Right atrium auricular region (tissue), 2 donors: ENCODE measurements around the gene MYO9A. TPM values are rescaled to one million over a fixed set of nuclear protein-coding genes. Genes with fewer than 3 reads are reported as not detected.

Source experiments
- DNase-seq: peaks from one replicate; pipeline ENCODE4 v3.0.0-alpha.2; 2019; ENCODE audit warnings: low spot score
- H3K27ac ChIP-seq, 2 donors: fragments of 200-600 bp; sonication (generic); 1 replicate in 1 of 2; 2 replicates in 1 of 2; pipeline ENCODE4 v1.5.1; 2016 to 2019
- H3K27me3 ChIP-seq, 2 donors: fragments of 200-600 bp; sonication (generic); one replicate each; pipeline versions ENCODE4 v1.5.1 to v1.6.0; 2017 to 2019
- H3K36me3 ChIP-seq: fragments of 200-600 bp; sonication (generic); one replicate; pipeline ENCODE4 v1.5.1; 2016
- H3K4me1 ChIP-seq, 2 donors: fragments of 200-600 bp; sonication (generic); one replicate each; pipeline versions ENCODE4 v1.5.1 to v1.6.0; 2017 to 2019
- H3K4me3 ChIP-seq, 2 donors: fragments of 200-600 bp; sonication (generic); 1 replicate in 1 of 2; 2 replicates in 1 of 2; pipeline ENCODE4 v1.5.1; 2017 to 2019; ENCODE audit warnings: mild to moderate bottlenecking in 1 of 2, moderate library complexity in 1 of 2
- H3K9me3 ChIP-seq, 2 donors: fragments of 200-600 bp; sonication (generic); one replicate each; pipeline ENCODE4 v1.5.1; 2019
- CTCF ChIP-seq, 2 donors: fragments of 200-600 bp; sonication (generic); IDR thresholded peaks; one replicate each; pipeline ENCODE4 v1.5.1; 2019; ENCODE audit warnings: antibody characterized with exemption in 2 of 2
- total RNA-seq, 2 donors: library from RNA; depleted of rRNA; stranded (reverse); fragments of >200 nt; gene quantifications; one replicate each; pipeline ENCODE4 v1.1.0, GENCODE V29; 2016

MYO9A gene
- total RNA-seq, 2 donors from 2014 or later, result 23.4 to 24.1 TPM

GRCh38 chr15:72068856-72069255, 49.1 kb downstream of the MYO9A start:
- Histone ChIP-seq H3K27ac (no peak overlapping the region), H3K27me3 (no peaks in the 10 kb centered on the region), H3K4me1 (no peaks in the 10 kb centered on the region), H3K4me3 (no peak overlapping the region), H3K9me3 (no peaks in the 10 kb centered on the region), H3K36me3 (no peaks in the 10 kb centered on the region)
- no peak for DNase-seq
- TF ChIP-seq CTCF (IDR thresholded peaks at IDR 0.05), result no peak

GRCh38 chr15:72065801-72066200, 52.1 kb downstream of the MYO9A start:
- H3K36me3 ChIP-seq, result no peaks in the 10 kb centered on the region
- no peaks in the 10 kb centered on the region for H3K4me1 ChIP-seq
- H3K27me3 ChIP-seq, result no peaks in the 10 kb centered on the region
- TF ChIP-seq CTCF (IDR thresholded peaks at IDR 0.05), result no peak
- H3K9me3 ChIP-seq, result no peaks in the 10 kb centered on the region
- DNase-seq, result no peak
- H3K4me3 ChIP-seq, result no peak overlapping the region
- H3K27ac ChIP-seq, result no peak overlapping the region

GRCh38 chr15:72063186-72063585, 54.8 kb downstream of the MYO9A start:
- Histone ChIP-seq H3K36me3 (no peaks in the 10 kb centered on the region), H3K9me3 (no peaks in the 10 kb centered on the region), H3K4me3 (no peak overlapping the region), H3K27me3 (no peaks in the 10 kb centered on the region), H3K27ac (no peak overlapping the region), H3K4me1 (no peaks in the 10 kb centered on the region)
- DNase-seq, result no peak
- no peak for TF ChIP-seq CTCF (IDR thresholded peaks at IDR 0.05)

- no peak overlapping the region for H3K27ac ChIP-seq
- no peak for TF ChIP-seq CTCF (IDR thresholded peaks at IDR 0.05)
- DNase-seq, result no peak
Observed at GRCh38 chr15:72062319-72062718, 55.6 kb downstream of the MYO9A start.

GRCh38 chr15:72060687-72061250, 57.2 kb downstream of the MYO9A start:
- Histone ChIP-seq H3K9me3 (no peaks in the 10 kb centered on the region), H3K36me3 (no peaks in the 10 kb centered on the region), H3K4me3 (no peak overlapping the region), H3K4me1 (no peaks in the 10 kb centered on the region), H3K27ac (no peak overlapping the region), H3K27me3 (no peaks in the 10 kb centered on the region)
- TF ChIP-seq CTCF (IDR thresholded peaks at IDR 0.05), result no peak
- DNase-seq, result no peak

More at GRCh38 chr15:72062319-72062718, 55.6 kb downstream of the MYO9A start:
- no peak overlapping the region for H3K4me3 ChIP-seq
- H3K9me3 ChIP-seq, result no peaks in the 10 kb centered on the region
- H3K4me1 ChIP-seq, result no peaks in the 10 kb centered on the region
- no peaks in the 10 kb centered on the region for H3K27me3 ChIP-seq
- H3K36me3 ChIP-seq, result no peaks in the 10 kb centered on the region

- no peak for DNase-seq
- H3K4me1 ChIP-seq, result no peaks in the 10 kb centered on the region
- H3K9me3 ChIP-seq, result no peaks in the 10 kb centered on the region
- H3K4me3 ChIP-seq, result no peak overlapping the region
- no peak overlapping the region for H3K27ac ChIP-seq
- no peak for TF ChIP-seq CTCF (IDR thresholded peaks at IDR 0.05)
- H3K27me3 ChIP-seq, result no peaks in the 10 kb centered on the region
- H3K36me3 ChIP-seq, result no peaks in the 10 kb centered on the region
Observed at GRCh38 chr15:72058585-72058984, 59.4 kb downstream of the MYO9A start.
